Measurements from ENCODE around the gene POU6F1.

POU6F1 gene

DNA sequence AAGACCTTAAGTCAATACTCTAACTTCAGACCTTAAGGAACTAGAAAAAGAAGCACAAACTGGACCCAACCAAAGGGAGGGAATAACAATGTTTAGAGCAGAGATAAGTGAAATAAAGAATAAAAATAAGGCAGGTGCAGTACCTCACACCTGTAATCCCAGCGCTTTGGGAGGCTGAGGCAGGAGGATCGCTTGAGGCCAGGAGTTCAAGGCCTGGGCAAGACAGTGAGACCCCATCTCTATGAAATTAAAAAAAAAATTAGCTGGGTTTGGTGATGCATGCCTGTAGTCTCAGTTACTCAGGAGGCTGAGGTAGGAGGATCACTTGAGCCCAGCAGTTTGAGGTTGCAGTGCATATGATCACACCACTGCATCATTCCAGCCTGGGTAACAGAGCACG lies 54.1 kb downstream of the POU6F1 start:
- TF ChIP-seq, protein P1, sequence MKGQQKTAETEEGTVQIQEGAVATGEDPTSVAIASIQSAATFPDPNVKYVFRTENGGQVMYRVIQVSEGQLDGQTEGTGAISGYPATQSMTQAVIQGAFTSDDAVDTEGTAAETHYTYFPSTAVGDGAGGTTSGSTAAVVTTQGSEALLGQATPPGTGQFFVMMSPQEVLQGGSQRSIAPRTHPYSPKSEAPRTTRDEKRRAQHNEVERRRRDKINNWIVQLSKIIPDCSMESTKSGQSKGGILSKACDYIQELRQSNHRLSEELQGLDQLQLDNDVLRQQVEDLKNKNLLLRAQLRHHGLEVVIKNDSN (IDR thresholded peaks at IDR 0.05): no peak
- no peak for TF ChIP-seq YY1 (IDR thresholded peaks at IDR 0.05; ENCODE audit: low read depth)
- no peak for TF ChIP-seq TEAD4 (IDR thresholded peaks at IDR 0.05)
- no peak for TF ChIP-seq FOXM1 (IDR thresholded peaks at IDR 0.05; ENCODE audit: borderline replicate concordance, low read depth)
- no peak for TF ChIP-seq EP300 (IDR thresholded peaks at IDR 0.05; ENCODE audit: borderline replicate concordance)
- TF ChIP-seq, protein P2, sequence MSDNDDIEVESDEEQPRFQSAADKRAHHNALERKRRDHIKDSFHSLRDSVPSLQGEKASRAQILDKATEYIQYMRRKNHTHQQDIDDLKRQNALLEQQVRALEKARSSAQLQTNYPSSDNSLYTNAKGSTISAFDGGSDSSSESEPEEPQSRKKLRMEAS (IDR thresholded peaks at IDR 0.05): no peak
- no peak for TF ChIP-seq EGR1 (IDR thresholded peaks at IDR 0.05)
- TF ChIP-seq CREB1 (IDR thresholded peaks at IDR 0.05; ENCODE audit: low read depth): no peak
- no peak for TF ChIP-seq CEBPB (IDR thresholded peaks at IDR 0.05)
- TF ChIP-seq NFIC (IDR thresholded peaks at IDR 0.05): no peak
- TF ChIP-seq RAD21 (IDR thresholded peaks at IDR 0.05; ENCODE audit: low read depth): no peak
- TF ChIP-seq, protein P3, sequence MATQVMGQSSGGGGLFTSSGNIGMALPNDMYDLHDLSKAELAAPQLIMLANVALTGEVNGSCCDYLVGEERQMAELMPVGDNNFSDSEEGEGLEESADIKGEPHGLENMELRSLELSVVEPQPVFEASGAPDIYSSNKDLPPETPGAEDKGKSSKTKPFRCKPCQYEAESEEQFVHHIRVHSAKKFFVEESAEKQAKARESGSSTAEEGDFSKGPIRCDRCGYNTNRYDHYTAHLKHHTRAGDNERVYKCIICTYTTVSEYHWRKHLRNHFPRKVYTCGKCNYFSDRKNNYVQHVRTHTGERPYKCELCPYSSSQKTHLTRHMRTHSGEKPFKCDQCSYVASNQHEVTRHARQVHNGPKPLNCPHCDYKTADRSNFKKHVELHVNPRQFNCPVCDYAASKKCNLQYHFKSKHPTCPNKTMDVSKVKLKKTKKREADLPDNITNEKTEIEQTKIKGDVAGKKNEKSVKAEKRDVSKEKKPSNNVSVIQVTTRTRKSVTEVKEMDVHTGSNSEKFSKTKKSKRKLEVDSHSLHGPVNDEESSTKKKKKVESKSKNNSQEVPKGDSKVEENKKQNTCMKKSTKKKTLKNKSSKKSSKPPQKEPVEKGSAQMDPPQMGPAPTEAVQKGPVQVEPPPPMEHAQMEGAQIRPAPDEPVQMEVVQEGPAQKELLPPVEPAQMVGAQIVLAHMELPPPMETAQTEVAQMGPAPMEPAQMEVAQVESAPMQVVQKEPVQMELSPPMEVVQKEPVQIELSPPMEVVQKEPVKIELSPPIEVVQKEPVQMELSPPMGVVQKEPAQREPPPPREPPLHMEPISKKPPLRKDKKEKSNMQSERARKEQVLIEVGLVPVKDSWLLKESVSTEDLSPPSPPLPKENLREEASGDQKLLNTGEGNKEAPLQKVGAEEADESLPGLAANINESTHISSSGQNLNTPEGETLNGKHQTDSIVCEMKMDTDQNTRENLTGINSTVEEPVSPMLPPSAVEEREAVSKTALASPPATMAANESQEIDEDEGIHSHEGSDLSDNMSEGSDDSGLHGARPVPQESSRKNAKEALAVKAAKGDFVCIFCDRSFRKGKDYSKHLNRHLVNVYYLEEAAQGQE (IDR thresholded peaks at IDR 0.05; ENCODE audit: low read depth): no peak
- no peak for TF ChIP-seq TAF1 (IDR thresholded peaks at IDR 0.05; ENCODE audit: low read depth)

DNA sequence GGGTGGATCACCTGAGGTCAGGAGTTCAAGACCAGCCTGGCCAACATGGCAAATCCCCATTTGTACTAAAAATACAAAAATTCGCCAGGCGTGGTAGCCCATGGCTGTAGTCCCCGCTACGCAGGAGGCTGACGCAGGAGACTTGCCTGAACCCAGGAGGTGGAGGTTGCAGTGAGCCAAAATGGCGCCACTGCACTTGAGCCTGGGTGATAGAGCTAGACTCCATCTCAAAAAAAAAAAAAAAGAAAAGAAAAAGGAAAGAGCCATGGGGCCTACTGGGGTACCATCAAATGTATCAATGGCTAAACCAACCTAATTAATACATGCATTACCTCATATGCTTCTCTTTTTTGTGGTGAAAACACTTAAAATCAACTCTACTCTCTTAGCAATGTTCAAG lies 55.6 kb downstream of the POU6F1 start:
- TF ChIP-seq EGR1 (IDR thresholded peaks at IDR 0.05): no peak
- TF ChIP-seq, protein P3 (IDR thresholded peaks at IDR 0.05; ENCODE audit: low read depth): no peak

DNA sequence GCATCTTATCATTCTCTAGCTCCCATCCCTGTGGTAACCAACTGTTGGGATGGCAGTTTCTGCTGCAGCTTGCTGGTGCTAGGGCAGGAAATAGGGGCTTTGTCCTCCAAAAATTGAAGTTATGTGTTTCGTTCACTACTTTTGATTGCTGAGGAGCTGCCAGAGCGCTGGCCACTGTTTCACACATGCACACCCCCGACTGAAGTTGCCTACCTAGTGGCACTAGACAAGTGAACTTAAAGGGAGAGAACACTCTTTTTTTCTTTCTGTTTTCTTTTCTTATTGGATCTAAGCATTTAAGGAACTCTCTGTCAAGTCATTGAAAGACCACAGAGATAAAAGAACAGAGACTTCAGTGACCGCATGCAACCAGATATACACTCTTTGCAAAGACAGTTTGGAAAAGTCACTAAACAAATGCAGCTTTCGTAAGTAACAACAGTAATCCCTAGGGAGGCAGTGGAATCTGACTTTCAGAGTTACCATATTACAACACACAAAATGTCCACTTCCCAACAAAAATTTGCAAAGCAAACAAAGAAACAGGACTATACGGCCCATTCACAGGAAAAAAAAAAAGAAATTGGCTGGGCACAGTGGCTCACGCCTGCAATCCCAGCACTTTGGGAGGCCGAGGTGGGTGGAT lies 56.9 kb downstream of the POU6F1 start:
- TF ChIP-seq EP300 (IDR thresholded peaks at IDR 0.05; ENCODE audit: borderline replicate concordance): no peak
- TF ChIP-seq, protein P1 (IDR thresholded peaks at IDR 0.05): no peak

DNA sequence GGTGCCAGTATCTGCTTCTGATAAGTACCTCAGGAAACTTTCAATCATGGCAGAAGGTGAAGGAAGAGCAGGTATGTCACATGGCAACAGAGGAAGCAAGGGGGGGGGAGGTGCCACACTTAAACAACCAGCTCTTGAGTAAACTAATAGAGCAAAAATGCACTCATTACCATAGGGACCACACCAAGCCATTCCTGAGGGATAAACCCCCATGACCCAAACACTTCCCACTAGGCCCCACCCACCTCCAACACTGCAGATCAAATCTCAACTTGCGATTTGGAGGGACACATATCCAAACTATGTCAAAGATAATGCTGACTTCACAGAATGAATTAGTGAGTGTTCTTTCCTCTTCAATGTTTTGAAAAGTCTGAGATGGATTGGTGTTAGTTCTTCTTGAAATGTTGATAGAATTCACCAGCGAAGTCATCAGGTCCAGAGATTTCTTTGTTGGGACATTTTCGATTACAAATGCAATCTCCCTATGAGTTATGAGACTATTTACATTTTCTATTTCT lies 61.6 kb downstream of the POU6F1 start:
- TF ChIP-seq EGR1 (IDR thresholded peaks at IDR 0.05) (no peak), TAF1 (IDR thresholded peaks at IDR 0.05; ENCODE audit: low read depth) (no peak), TEAD4 (IDR thresholded peaks at IDR 0.05) (no peak), ZBTB7A (IDR thresholded peaks at IDR 0.05; ENCODE audit: low read depth) (no peak), FOXM1 (IDR thresholded peaks at IDR 0.05; ENCODE audit: borderline replicate concordance, low read depth) (no peak), CREB1 (IDR thresholded peaks at IDR 0.05; ENCODE audit: low read depth) (no peak), NFIC (IDR thresholded peaks at IDR 0.05) (no peak), RAD21 (IDR thresholded peaks at IDR 0.05; ENCODE audit: low read depth) (no peak), TCF12 (IDR thresholded peaks at IDR 0.05; ENCODE audit: low read depth) (no peak), YY1 (IDR thresholded peaks at IDR 0.05; ENCODE audit: low read depth) (no peak)
- TF ChIP-seq, protein P3 (IDR thresholded peaks at IDR 0.05; ENCODE audit: low read depth): no peak
- TF ChIP-seq, protein P1 (IDR thresholded peaks at IDR 0.05): no peak

DNA sequence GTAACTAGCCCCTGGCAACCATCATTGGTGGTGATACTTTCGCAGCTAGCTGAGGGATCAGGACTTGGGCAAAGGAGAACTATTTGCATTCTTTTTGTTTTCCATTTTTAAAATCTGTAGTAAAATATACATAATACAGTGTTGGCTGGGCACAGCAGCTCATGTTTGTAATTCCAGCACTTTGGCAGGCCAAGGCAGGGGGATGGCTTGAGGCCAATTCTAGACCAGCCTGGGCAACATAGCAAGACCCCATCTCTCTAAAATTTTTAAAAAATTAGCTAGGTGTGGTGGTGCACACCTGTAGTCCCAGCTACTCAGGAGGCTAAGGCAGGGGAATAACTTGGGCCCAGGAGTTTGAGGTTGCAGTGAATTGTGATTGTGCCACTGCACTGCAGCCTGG lies 64.9 kb downstream of the POU6F1 start:
- no peak for TF ChIP-seq YY1 (IDR thresholded peaks at IDR 0.05; ENCODE audit: low read depth)
- TF ChIP-seq TEAD4 (IDR thresholded peaks at IDR 0.05): no peak
- no peak for TF ChIP-seq TCF12 (IDR thresholded peaks at IDR 0.05; ENCODE audit: low read depth)
- TF ChIP-seq CEBPB (IDR thresholded peaks at IDR 0.05): no peak
- TF ChIP-seq RAD21 (IDR thresholded peaks at IDR 0.05; ENCODE audit: low read depth): no peak
- TF ChIP-seq CREB1 (IDR thresholded peaks at IDR 0.05; ENCODE audit: low read depth): no peak
- TF ChIP-seq EP300 (IDR thresholded peaks at IDR 0.05; ENCODE audit: borderline replicate concordance): no peak
- TF ChIP-seq NFIC (IDR thresholded peaks at IDR 0.05): no peak
- TF ChIP-seq, protein P1 (IDR thresholded peaks at IDR 0.05): no peak
- TF ChIP-seq, protein P3 (IDR thresholded peaks at IDR 0.05; ENCODE audit: low read depth): no peak
- TF ChIP-seq ZBTB7A (IDR thresholded peaks at IDR 0.05; ENCODE audit: low read depth): no peak
- no peak for TF ChIP-seq TAF1 (IDR thresholded peaks at IDR 0.05; ENCODE audit: low read depth)
- TF ChIP-seq, protein P2 (IDR thresholded peaks at IDR 0.05): no peak
- no peak for TF ChIP-seq EGR1 (IDR thresholded peaks at IDR 0.05)
- no peak for TF ChIP-seq FOXM1 (IDR thresholded peaks at IDR 0.05; ENCODE audit: borderline replicate concordance, low read depth)

Measured in Ishikawa (cell line).